A673 (cell line): ENCODE measurements around the gene RNF13.

Source experiments
- CTCF ChIP-seq: fragments of 300-800, 200-600 bp; sonication (generic); conservative IDR thresholded peaks from 2 replicates; pipeline ENCODE4 v1.5.1; 2017; ENCODE audit warnings: low read depth, mild to moderate bottlenecking, antibody characterized with exemption, low read length, moderate library complexity, mixed read lengths
- EZH2 ChIP-seq: fragments of 200-600 bp; sonication (generic); IDR thresholded peaks from 2 replicates; pipeline ENCODE4 v1.6.1; 2017; ENCODE audit warnings: borderline replicate concordance, low read depth, mild to moderate bottlenecking, mixed read lengths, antibody characterized with exemption, low read length; ENCODE audit not compliant: poor library complexity, severe bottlenecking

- TF ChIP-seq CTCF, result no peak
- no peak for TF ChIP-seq EZH2
Observed at GRCh38 chr3:149908424-149908957, 95.5 kb downstream of the RNF13 start.
